Esophagus (tissue), 2 donors: Measurements from ENCODE around the gene INS. TPM values are rescaled to one million over a fixed set of nuclear protein-coding genes. Genes with fewer than 3 reads are reported as not detected.

Source experiments
- H3K27ac ChIP-seq, 2 donors: one replicate each; pipeline ENCODE4 v1.5.1; 2013; ENCODE audit warnings: low read depth in 2 of 2, mild to moderate bottlenecking in 2 of 2, inconsistent platforms in 1 of 2, low read length in 1 of 2, moderate library complexity in 1 of 2
- H3K27me3 ChIP-seq, 2 donors: one replicate each; pipeline ENCODE4 v1.6.1; 2013; ENCODE audit warnings: low read length in 2 of 2, control low read depth in 1 of 2, mild to moderate bottlenecking in 1 of 2; ENCODE audit not compliant: insufficient read depth in 2 of 2, control insufficient read depth in 1 of 2
- H3K36me3 ChIP-seq, 2 donors: one replicate each; pipeline ENCODE4 v1.6.1; 2013; ENCODE audit warnings: low read length in 1 of 2; ENCODE audit not compliant: control insufficient read depth in 2 of 2, insufficient read depth in 2 of 2
- H3K4me1 ChIP-seq, 2 donors: one replicate each; pipeline ENCODE4 v1.6.1; 2013; ENCODE audit warnings: low read length in 1 of 2; ENCODE audit not compliant: control insufficient read depth in 2 of 2, insufficient read depth in 2 of 2
- H3K4me3 ChIP-seq, 2 donors: one replicate each; pipeline ENCODE4 v1.5.1; 2013; ENCODE audit warnings: low read length in 2 of 2, mild to moderate bottlenecking in 2 of 2, low read depth in 1 of 2, moderate library complexity in 1 of 2
- H3K9me3 ChIP-seq, 2 donors: one replicate each; pipeline ENCODE4 v1.6.1; 2013; ENCODE audit warnings: mild to moderate bottlenecking in 2 of 2, low read depth in 1 of 2, low read length in 1 of 2, moderate library complexity in 1 of 2; ENCODE audit not compliant: control insufficient read depth in 2 of 2, insufficient read depth in 1 of 2
- WGBS, 2 donors: extraction: QIAGEN DNeasy Blood & Tissue Kit; methylation state at CpG; one replicate each; pipeline ENCODE4 v1.1.7; 2013; 5-methylcytosine and 5-hydroxymethylcytosine counted together
- polyA plus RNA-seq, 2 donors: library from polyadenylated mRNA; stranded (reverse); fragments of 200-250 nt; gene quantifications; one replicate each; pipeline ENCODE4 v1.2.3, GENCODE V29; 2013
- donor health status: healthy with polysubstance abuse.
- donor health status: Bipolar disorder and iron deficiency.

Gene INS
- polyA plus RNA-seq, 2 donors, result 1.4 to 3.3 TPM

DNA sequence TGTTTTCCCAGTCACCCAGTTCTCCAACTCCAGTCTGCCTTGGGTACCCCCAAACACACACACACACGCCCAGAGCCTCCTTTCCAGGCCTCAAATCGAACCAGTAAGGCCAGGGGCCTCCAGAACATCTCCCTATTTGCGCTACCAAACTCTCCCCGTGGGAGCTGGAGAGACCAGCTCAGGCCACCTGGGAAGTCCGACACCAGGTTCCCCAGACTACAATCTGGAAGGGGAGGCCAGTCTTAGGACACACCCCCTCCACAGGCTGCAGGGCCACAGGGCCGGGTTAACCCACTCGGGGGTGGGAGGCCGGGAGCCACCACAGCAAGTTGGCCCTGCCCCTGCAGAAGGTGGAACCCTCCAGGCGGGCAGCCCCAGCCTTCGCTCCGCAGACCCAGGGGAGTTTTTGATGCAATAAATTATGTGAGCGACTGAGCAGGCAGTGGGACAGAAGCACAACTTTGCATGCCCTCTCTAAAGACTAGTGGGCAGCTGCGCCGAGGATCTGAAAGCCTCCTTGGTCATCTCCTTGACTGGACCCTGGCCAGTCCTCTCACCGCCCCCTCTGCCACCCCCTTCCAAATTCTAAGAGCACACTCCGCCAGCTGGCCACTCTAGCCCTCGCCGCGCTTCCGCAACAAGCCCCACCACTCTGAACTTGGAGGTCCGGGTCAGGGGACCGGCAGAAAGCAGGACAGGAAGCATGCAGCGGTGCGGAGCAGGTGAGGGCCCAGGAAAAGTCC is 24.6 kb downstream of the INS start:
- peaks cover 10 to 39% of the 10 kb centered on the region in 2 donors for H3K27me3 ChIP-seq
- no peak overlapping the region for H3K4me3 ChIP-seq
- H3K27ac ChIP-seq, result no peak overlapping the region
- peaks cover 0 to 5% of the 10 kb centered on the region in 2 donors for H3K9me3 ChIP-seq
- H3K36me3 ChIP-seq, result no peaks in the 10 kb centered on the region
- WGBS, 2 donors, result 53 to 56% methylated on average over 24 of the region's 24 CpGs
- peaks cover 2 to 3% of the 10 kb centered on the region in 2 donors for H3K4me1 ChIP-seq

DNA sequence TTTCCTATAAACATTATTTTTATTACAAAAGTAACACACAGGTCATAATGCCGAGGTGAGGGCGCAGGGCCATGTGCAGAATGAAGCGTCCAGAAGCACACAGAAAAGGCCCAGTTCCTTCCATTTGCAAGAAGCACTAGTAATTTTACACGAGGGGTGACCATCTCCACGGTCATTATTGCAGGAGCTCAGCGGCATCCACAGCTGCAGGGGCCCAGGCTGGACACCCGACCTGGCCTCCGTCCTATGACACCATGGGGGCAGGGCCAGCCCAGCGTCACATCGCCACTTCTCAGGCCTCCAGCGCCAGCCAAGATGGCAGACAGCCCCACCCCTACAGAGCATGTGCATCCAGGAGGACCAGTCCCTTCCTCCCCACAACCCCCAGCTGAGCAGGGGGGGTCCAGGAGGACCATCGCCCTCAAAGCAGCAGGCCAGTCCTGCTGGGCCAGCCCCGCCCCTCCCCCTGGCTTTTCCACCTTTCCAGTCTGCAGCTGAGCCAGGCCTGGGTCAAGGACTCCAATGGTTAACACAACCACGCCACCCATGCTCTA is 25.3 kb downstream of the INS start:
- Histone ChIP-seq H3K27me3 (peaks cover 10 to 33% of the 10 kb centered on the region in 2 donors), H3K4me3 (no peak overlapping the region), H3K27ac (no peak overlapping the region)

DNA sequence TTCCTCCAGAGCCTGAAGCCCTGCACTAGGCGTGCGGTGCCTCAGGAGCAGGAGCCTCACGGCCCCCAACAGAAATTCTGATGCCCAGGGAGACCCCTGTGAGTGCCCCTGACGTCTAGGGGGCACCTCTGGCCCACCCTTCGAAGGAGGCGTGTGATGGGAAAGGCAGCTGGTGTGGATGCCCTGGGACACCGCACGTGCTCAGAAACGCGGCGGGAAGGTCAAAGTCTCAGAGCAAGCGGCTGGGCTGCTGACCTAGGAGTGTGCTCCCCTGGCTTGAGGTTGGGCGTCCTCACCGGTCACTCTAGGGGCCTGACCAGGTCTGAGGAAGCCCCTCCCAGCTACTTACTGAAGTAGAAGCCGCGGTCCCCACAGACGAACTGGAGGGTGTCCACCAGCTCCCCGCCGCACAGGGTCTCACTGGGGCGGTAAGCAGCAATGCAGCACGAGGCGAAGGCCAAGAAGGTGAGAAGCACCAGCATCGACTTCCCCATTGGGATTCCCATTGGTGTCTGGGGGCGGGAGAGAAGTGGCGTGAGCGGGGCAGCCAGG is 25.9 kb downstream of the INS start:
- peaks cover 0 to 2% of the 10 kb centered on the region in 2 donors for H3K4me1 ChIP-seq
- no peaks in the 10 kb centered on the region for H3K36me3 ChIP-seq
- H3K9me3 ChIP-seq, result peaks cover 0 to 7% of the 10 kb centered on the region in 2 donors
- H3K27ac ChIP-seq, result no peak overlapping the region
- peaks cover 10 to 27% of the 10 kb centered on the region in 2 donors for H3K27me3 ChIP-seq
- H3K4me3 ChIP-seq, result no peak overlapping the region
- WGBS, 2 donors, result 77 to 81% methylated on average over 26 of the region's 26 CpGs

More for the DNA sequence above, 25.3 kb downstream of the INS start:
- H3K36me3 ChIP-seq, result no peaks in the 10 kb centered on the region
- peaks cover 2 to 3% of the 10 kb centered on the region in 2 donors for H3K4me1 ChIP-seq
- peaks cover 0 to 7% of the 10 kb centered on the region in 2 donors for H3K9me3 ChIP-seq
- 80 to 85% methylated on average over 14 of the region's 14 CpGs for WGBS, 2 donors

DNA sequence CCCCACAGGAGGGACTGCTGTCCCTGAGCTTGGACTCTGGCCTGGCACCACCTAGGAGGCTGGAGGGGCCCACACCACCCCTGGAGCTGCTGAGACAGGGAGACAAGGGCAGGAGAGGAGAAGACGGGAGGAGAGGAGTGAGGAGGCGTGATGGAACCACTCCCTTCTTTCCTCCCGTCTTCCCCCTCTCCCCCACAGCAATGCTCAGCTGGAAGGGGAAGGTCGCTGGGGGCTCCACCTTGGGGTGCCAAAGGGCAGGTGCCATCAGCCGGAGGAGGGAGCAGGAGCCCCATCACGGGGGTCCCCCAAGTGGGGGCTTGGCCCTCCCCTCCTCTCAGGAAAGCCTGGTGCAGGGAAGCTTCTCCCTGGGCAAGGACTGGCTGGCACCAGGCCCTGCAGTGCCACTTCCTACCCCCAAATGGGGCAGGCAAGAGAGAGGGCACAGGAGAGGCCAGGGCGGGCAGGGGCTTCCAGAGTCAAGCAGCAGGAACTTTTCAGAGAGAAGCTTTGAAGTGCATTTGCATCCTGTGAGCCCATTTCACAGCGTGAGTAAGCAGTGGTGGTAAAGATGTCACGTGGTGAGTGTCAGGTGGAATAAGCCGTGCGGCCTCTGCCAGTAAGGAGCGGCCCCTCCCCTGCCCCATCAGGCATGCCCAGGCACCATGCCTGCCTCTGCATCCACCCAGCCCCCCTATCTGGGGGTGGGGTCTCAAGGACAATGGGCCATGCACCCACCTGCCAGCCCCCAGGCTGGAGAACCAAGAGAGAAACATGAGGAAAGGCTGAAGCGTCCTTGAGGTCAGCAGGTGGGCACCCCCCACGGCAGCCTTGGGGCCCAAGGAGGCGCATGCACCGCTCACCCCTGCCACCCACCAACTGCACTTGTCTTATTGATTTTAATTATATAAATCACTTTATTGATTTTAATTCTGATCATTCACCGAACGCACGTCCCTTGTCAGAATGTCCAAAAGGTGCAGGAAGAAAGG is 26.7 kb downstream of the INS start:
- no peak overlapping the region for H3K4me3 ChIP-seq

DNA sequence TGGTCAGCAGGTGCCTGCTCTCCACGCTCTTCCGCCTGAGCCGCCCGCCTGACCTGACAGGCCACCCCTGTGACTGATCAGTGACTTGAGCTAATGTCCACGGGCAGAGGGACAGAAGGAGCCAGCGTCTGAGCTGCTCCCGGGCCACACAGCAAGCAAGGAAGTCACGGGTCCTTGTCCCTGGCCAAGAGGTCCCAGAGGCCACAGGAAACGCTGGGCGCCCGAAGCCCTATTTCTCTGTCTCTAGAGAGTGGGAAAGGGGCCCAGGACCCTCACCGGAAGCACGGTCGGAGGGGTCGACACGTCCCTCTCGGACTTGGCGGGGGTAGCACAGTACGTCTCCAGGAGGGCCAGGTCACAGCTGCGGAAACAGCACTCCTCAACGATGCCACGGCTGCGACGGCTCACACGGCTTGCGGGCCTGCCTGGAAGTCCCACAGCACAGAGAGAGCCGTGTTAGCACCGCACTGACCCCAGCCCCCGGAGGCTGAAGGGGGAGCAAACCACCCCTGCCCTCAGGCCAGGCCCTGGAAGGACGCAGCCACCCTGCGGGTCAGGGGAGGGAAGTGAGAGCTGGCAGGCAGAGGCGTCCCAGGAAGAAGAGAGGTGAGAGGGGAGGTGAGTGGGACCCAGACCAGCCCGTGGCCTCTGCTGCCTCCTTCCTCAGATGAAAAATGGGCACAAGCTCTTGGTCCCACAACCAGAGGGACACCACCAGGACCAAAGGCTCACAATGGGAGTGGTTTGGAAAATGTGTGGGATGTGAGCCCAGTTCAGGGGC is 27.6 kb downstream of the INS start:
- Histone ChIP-seq H3K27me3 (peaks cover 10 to 14% of the 10 kb centered on the region in 2 donors), H3K4me3 (no peak overlapping the region), H3K9me3 (peaks cover 0 to 7% of the 10 kb centered on the region in 2 donors), H3K36me3 (no peaks in the 10 kb centered on the region), H3K27ac (no peak overlapping the region), H3K4me1 (no peaks in the 10 kb centered on the region)
- 55 to 59% methylated on average over 33 of the region's 33 CpGs for WGBS, 2 donors

More for the DNA sequence above, 26.7 kb downstream of the INS start:
- Histone ChIP-seq H3K27ac (no peak overlapping the region), H3K9me3 (peaks cover 0 to 7% of the 10 kb centered on the region in 2 donors), H3K4me1 (no peaks in the 10 kb centered on the region), H3K36me3 (no peaks in the 10 kb centered on the region), H3K27me3 (peaks cover 10 to 19% of the 10 kb centered on the region in 2 donors)
- 57 to 65% methylated on average over 19 of the region's 19 CpGs for WGBS, 2 donors

DNA sequence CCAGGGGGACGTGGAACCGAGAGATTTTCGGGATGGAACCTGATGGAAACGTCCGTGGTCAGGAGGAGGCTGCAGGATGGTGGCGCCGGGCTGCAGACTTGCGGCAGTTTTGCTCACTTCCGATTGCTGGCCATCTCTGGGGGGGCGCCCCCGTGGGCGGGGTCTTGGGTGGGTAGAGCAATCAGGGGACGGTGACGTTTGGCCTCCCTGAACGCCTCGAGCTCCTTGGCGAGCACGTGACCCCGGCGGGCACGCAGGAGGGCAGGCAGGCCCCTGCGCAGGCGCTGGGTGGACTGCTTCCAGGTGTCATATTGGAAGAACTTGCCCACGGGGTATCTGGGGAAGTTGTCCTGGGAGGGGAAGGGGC is 28.2 kb downstream of the INS start:
- Histone ChIP-seq H3K4me3 (no peak overlapping the region), H3K36me3 (no peaks in the 10 kb centered on the region), H3K9me3 (peaks cover 0 to 7% of the 10 kb centered on the region in 2 donors), H3K27me3 (peaks cover 8 to 10% of the 10 kb centered on the region in 2 donors), H3K27ac (no peak overlapping the region), H3K4me1 (no peaks in the 10 kb centered on the region)
- 43 to 56% methylated on average over 24 of the region's 24 CpGs for WGBS, 2 donors

DNA sequence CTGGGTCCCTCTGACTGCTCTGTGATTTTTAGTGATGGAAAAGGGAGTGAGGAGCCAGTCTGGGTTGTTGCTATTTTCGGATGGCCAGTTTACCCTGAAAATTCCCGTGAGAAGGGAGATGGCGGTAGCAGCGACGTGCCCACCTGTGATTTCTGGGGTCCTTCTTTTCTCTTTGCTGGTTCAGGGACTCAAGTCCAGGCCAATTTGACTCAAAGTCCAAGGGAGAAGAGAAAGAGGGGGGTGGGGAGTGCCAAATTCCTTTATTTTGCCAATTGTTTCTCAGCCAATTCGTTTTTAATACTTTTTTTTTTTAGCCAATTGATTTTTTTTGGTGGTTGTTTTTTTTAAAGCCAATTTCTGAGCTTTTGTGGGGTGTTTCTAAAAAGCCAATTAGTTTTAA is 28.8 kb downstream of the INS start:
- Histone ChIP-seq H3K27me3 (peaks cover 2 to 9% of the 10 kb centered on the region in 2 donors), H3K27ac (no peak overlapping the region), H3K4me1 (no peaks in the 10 kb centered on the region), H3K9me3 (peaks cover 0 to 7% of the 10 kb centered on the region in 2 donors), H3K4me3 (no peak overlapping the region), H3K36me3 (no peaks in the 10 kb centered on the region)
- WGBS, 2 donors, result 62 to 65% methylated on average over 6 of the region's 6 CpGs

DNA sequence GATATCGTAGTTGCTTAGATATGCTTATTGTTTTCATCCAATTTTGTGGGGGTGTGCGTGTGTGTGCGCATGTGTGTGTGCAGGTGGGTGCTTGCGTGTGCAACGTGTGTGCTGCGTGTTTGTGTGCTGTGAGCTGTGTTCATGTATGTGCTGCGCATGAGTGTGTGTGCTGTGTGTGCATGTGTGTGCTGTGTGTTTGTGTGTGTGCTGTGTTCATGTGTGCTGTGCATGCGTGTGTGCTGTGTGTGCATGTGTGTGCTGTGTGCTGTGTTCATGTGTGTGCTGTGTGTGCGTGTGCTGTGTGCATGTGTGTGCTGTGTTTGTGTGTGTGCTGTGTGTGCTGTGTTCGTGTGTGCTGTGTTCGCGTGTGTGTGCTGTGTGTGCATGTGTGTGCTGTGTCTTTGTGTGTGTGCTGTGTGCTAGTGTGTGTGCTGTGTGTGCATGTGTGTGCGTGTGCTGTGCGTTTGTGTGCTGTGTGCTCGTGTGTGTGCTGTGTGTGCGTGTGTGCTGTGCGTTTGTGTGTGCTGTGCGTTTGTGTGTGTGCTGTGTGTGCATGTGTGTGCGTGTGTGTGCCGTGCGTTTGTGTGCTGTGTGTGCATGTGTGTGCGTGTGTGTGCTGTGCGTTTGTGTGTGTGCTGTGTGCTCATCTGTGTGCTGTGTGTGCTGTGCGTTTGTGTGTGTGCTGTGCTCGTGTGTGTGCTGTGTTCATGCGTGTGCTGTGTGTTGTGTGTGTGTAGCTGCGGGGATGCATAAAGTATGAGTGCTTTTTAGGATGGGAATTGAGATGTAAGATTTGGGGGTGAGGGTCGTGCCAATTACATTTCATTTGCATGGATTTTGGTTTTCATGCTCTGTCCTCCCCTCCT is 29.4 kb downstream of the INS start:
- H3K27me3 ChIP-seq, result peaks cover 0 to 8% of the 10 kb centered on the region in 2 donors
- no peaks in the 10 kb centered on the region for H3K4me1 ChIP-seq
- H3K27ac ChIP-seq, result no peak overlapping the region
- H3K4me3 ChIP-seq, result no peak overlapping the region
- no peaks in the 10 kb centered on the region for H3K36me3 ChIP-seq
- peaks cover 0 to 7% of the 10 kb centered on the region in 2 donors for H3K9me3 ChIP-seq
- 83 to 85% methylated on average over 28 of the region's 28 CpGs for WGBS, 2 donors
